Osteoblast (primary cell): Measurements from ENCODE around the gene COL6A2. TPM values are rescaled to one million over a fixed set of nuclear protein-coding genes. Genes with fewer than 3 reads are reported as not detected.

Source experiments
- DNase-seq: peaks from one replicate; pipeline ENCODE4 v3.0.0; 2011; ENCODE audit warnings: low spot score, mixed read lengths; ENCODE audit not compliant: insufficient read length; ENCODE audit errors: missing footprints
- H2AFZ ChIP-seq: 2 replicates; pipeline ENCODE4 v1.6.0; 2011; ENCODE audit warnings: mild to moderate bottlenecking, low read length
- H3K27ac ChIP-seq: 2 replicates; pipeline ENCODE4 v1.5.1; 2011; ENCODE audit warnings: mild to moderate bottlenecking, low read depth, low read length, moderate library complexity
- H3K27me3 ChIP-seq: 2 replicates; pipeline ENCODE4 v1.6.0; 2012; ENCODE audit warnings: mild to moderate bottlenecking, control low read depth, inconsistent platforms, low read length, moderate library complexity; ENCODE audit not compliant: insufficient read depth
- H3K36me3 ChIP-seq: 2 replicates; pipeline ENCODE4 v1.5.1; 2011; ENCODE audit warnings: mild to moderate bottlenecking, low read length, control low read depth, moderate library complexity; ENCODE audit not compliant: insufficient read depth
- H3K4me1 ChIP-seq: 2 replicates; pipeline ENCODE4 v1.5.1; 2011; ENCODE audit warnings: mild to moderate bottlenecking, low read length, control low read depth, moderate library complexity; ENCODE audit not compliant: insufficient read depth
- H3K4me2 ChIP-seq: 2 replicates; pipeline ENCODE4 v1.6.0; 2011; ENCODE audit warnings: mild to moderate bottlenecking, low read length; ENCODE audit not compliant: insufficient read depth
- H3K4me3 ChIP-seq: fragments of 200-600 bp; sonication (generic); 3 replicates; pipeline ENCODE4 v1.5.1; 2012; ENCODE audit warnings: mild to moderate bottlenecking, low read length, inconsistent platforms; ENCODE audit not compliant: insufficient read depth
- H3K79me2 ChIP-seq: 2 replicates; pipeline ENCODE4 v1.6.0; 2012; ENCODE audit warnings: mild to moderate bottlenecking, low read length, control low read depth, inconsistent platforms; ENCODE audit not compliant: insufficient read depth
- H3K9me3 ChIP-seq: 2 replicates; pipeline ENCODE4 v1.5.1; 2011; ENCODE audit warnings: low read depth, low read length, control low read depth
- H4K20me1 ChIP-seq: 2 replicates; pipeline ENCODE4 v1.6.0; 2012; ENCODE audit warnings: mild to moderate bottlenecking, low read length, control low read depth; ENCODE audit not compliant: insufficient read depth
- total RNA-seq: library from RNA; depleted of rRNA; stranded (reverse); fragments of >200 nt; gene quantifications from 2 replicates; pipeline ENCODE4 v1.2.3, GENCODE V29; 2012
- TF ChIP-seq, protein P1 (sequence below): IDR thresholded peaks from 2 replicates; pipeline ENCODE4 v1.5.1; 2011; ENCODE audit warnings: mild to moderate bottlenecking, low read depth, low read length, moderate library complexity; ENCODE audit errors: extremely low read depth

Gene COL6A2
- total RNA-seq, 1 donor, result 1,265 TPM

GRCh38 chr21:46161633-46162592, 64.0 kb downstream of the COL6A2 start:
- no peaks in the 10 kb centered on the region for H3K9me3 ChIP-seq
- no peak overlapping the region for H3K4me2 ChIP-seq
- no peaks in the 10 kb centered on the region for H3K79me2 ChIP-seq
- H3K4me3 ChIP-seq, result no peak overlapping the region
- no peaks in the 10 kb centered on the region for H4K20me1 ChIP-seq
- no peaks in the 10 kb centered on the region for H3K4me1 ChIP-seq
- H3K27me3 ChIP-seq, result peaks cover 4% of the 10 kb centered on the region
- TF ChIP-seq, protein P1, sequence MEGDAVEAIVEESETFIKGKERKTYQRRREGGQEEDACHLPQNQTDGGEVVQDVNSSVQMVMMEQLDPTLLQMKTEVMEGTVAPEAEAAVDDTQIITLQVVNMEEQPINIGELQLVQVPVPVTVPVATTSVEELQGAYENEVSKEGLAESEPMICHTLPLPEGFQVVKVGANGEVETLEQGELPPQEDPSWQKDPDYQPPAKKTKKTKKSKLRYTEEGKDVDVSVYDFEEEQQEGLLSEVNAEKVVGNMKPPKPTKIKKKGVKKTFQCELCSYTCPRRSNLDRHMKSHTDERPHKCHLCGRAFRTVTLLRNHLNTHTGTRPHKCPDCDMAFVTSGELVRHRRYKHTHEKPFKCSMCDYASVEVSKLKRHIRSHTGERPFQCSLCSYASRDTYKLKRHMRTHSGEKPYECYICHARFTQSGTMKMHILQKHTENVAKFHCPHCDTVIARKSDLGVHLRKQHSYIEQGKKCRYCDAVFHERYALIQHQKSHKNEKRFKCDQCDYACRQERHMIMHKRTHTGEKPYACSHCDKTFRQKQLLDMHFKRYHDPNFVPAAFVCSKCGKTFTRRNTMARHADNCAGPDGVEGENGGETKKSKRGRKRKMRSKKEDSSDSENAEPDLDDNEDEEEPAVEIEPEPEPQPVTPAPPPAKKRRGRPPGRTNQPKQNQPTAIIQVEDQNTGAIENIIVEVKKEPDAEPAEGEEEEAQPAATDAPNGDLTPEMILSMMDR, result no peak
- H3K36me3 ChIP-seq, result no peaks in the 10 kb centered on the region
- peak; percentile 87 for DNase-seq
- no peak overlapping the region for H2AFZ ChIP-seq
- H3K27ac ChIP-seq, result no peak overlapping the region

- Histone ChIP-seq H3K36me3 (no peaks in the 10 kb centered on the region), H3K4me2 (no peak overlapping the region), H3K79me2 (no peaks in the 10 kb centered on the region), H3K9me3 (no peaks in the 10 kb centered on the region), H3K27ac (no peak overlapping the region), H3K4me1 (no peaks in the 10 kb centered on the region), H4K20me1 (no peaks in the 10 kb centered on the region), H2AFZ (no peak overlapping the region), H3K4me3 (no peak overlapping the region), H3K27me3 (peaks cover 4% of the 10 kb centered on the region)
- TF ChIP-seq, protein P1, result no peak
- peak; percentile 52 for DNase-seq
Measured at GRCh38 chr21:46163380-46163779, 65.5 kb downstream of the COL6A2 start.

- Histone ChIP-seq H3K36me3 (no peaks in the 10 kb centered on the region), H3K4me1 (no peaks in the 10 kb centered on the region), H3K27me3 (peaks cover 4% of the 10 kb centered on the region), H3K79me2 (no peaks in the 10 kb centered on the region), H3K4me3 (no peak overlapping the region), H3K9me3 (no peaks in the 10 kb centered on the region), H3K4me2 (no peak overlapping the region), H3K27ac (no peak overlapping the region), H4K20me1 (no peaks in the 10 kb centered on the region), H2AFZ (no peak overlapping the region)
- no peak for DNase-seq
- TF ChIP-seq, protein P1, result no peak
Measured at GRCh38 chr21:46165098-46165497, 67.2 kb downstream of the COL6A2 start.

DNA sequence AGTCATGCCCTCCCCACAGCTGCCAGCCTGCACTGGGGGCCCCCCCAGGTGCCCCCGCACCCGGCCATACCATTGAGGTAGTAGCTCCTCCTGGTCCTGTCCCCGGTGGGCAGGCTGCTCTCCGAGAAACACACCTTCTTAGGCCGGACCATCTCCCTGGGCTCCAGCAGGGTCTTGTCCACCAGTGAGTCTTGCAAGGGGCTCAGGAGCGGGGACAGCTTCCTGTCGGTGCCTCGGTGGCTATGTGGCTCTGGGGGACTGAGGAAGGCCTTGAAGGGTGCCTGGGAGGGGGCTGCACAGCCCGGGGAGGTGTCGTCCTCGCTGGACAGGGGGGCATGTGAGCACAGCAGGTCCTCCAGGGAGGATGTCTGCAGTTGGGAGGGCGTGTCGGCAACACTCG, 70.3 kb downstream of the COL6A2 start:
- no peak overlapping the region for H2AFZ ChIP-seq
- no peak overlapping the region for H3K27ac ChIP-seq
- H3K27me3 ChIP-seq, result no peaks in the 10 kb centered on the region
- no peak overlapping the region for H3K4me3 ChIP-seq
- H3K9me3 ChIP-seq, result no peaks in the 10 kb centered on the region
- DNase-seq, result peak; percentile 58
- H4K20me1 ChIP-seq, result no peaks in the 10 kb centered on the region
- H3K36me3 ChIP-seq, result no peaks in the 10 kb centered on the region
- H3K4me1 ChIP-seq, result no peaks in the 10 kb centered on the region
- TF ChIP-seq, protein P1, result no peak
- no peaks in the 10 kb centered on the region for H3K79me2 ChIP-seq
- no peak overlapping the region for H3K4me2 ChIP-seq
